IgD-negative memory B cell (primary cell): ENCODE results near the gene CIROP. TPM values are rescaled to one million over a fixed set of nuclear protein-coding genes. Genes with fewer than 3 reads are reported as not detected.

Source experiments
- H3K27ac Mint-ChIP-seq, 3 donors: one replicate each; pipeline ENCODE4 v1.8.0; 2020 to 2022; ENCODE audit warnings: mild to moderate bottlenecking in 3 of 3, mixed read lengths in 3 of 3, moderate library complexity in 1 of 3
- H3K27me3 Mint-ChIP-seq: one replicate; pipeline ENCODE4 v1.8.0; 2021; ENCODE audit warnings: mixed read lengths
- H3K36me3 Mint-ChIP-seq: one replicate; pipeline ENCODE4 v1.8.0; 2020; ENCODE audit warnings: mild to moderate bottlenecking, mixed read lengths
- H3K4me1 Mint-ChIP-seq, 3 donors: one replicate each; pipeline ENCODE4 v1.8.0; 2020 to 2022; ENCODE audit warnings: mixed read lengths in 3 of 3, mild to moderate bottlenecking in 1 of 3
- H3K4me3 Mint-ChIP-seq, 4 donors: one replicate each; pipeline ENCODE4 v1.8.0; 2020 to 2022; ENCODE audit warnings: mild to moderate bottlenecking in 4 of 4, mixed read lengths in 4 of 4, moderate library complexity in 3 of 4
- H3K9me3 Mint-ChIP-seq, 3 donors: one replicate each; pipeline ENCODE4 v1.8.0; 2020 to 2021; ENCODE audit warnings: mixed read lengths in 3 of 3, mild to moderate bottlenecking in 1 of 3
- polyA plus RNA-seq: library from polyadenylated mRNA; unstranded; fragments of 300-500 nt; fragmentation: Illumina TruSeq; gene quantifications from one replicate; pipeline ENCODE4 v1.2.3, GENCODE V29; 2021

Gene CIROP
- polyA plus RNA-seq, 1 donor from 2014 or later, result not detected

GRCh38 chr14:23063601-23064000 lies 41.2 kb downstream of the CIROP start:
- peaks cover 5% of the 10 kb centered on the region for H3K36me3 Mint-ChIP-seq

DNA sequence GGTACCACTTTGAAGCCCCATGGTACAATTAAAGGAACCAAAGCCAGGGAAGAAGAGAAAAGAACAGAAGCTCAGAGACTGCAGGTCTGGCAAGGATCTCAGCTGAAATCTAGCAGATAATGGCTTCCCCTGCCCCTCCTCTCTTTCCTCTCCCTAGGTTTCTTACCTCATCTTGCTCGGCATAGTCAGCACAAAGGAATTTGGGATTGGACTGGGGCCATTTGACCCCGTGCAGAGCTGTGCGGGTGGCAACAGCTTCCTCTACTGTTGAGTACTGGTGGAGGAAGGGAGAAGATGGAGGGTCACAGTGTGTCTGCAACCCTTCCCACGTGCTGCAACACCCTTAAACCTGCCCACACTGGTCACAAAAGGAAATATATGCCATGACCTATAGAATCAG lies 42.8 kb downstream of the CIROP start:
- no peaks in the 10 kb centered on the region for H3K9me3 Mint-ChIP-seq
- H3K36me3 Mint-ChIP-seq, result peaks cover 7% of the 10 kb centered on the region
- H3K4me1 Mint-ChIP-seq, result peaks cover 3 to 5% (median 4%) of the 10 kb centered on the region in 3 donors
- H3K27ac Mint-ChIP-seq, result no peak overlapping the region
- no peaks in the 10 kb centered on the region for H3K27me3 Mint-ChIP-seq
- no peak overlapping the region for H3K4me3 Mint-ChIP-seq

More at GRCh38 chr14:23063601-23064000, 41.2 kb downstream of the CIROP start:
- no peaks in the 10 kb centered on the region for H3K9me3 Mint-ChIP-seq
- H3K27me3 Mint-ChIP-seq, result no peaks in the 10 kb centered on the region
- peaks cover under 1 to 3% (median 1%) of the 10 kb centered on the region in 3 donors for H3K4me1 Mint-ChIP-seq
- peak overlapping the region in 2 of 3 donors; percentile 59 to 67 for H3K27ac Mint-ChIP-seq
- peak overlapping the region in 1 of 4 donors; percentile 6 for H3K4me3 Mint-ChIP-seq

DNA sequence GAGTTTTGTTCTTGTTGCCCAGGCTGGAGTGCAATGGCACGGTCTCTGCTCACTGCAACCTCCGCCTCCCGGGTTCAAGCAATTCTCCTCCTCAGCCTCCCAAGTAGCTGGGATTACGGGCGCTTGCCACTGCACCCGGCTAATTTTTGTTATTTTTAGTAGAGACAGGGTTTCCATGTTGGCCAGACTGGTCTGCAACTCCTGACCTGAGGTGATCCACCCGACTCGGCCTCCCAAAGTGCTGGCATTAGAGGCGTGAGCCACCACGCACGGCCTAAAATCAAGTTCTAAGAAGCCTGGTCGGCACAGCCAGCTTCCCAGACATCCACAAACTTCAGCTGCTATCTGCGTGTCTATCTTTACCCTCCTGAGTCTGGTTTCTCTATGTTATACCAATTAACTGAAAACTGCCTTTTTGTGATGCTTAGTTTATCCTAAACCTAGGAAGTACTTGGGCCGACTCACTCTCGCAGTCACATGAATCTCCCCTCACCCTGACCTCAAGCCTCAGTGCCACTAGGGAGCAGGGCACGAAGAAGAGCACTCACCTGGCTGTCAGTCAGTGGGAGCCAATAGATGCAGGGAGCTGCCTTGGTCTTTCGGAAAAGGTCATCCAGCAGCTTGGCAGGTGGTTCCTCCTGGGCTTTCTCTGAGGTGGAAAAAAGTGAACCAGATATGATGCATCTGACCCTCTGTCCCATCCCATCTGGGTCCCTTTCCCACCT lies 44.1 kb downstream of the CIROP start:
- peaks cover 5 to 13% (median 8%) of the 10 kb centered on the region in 3 donors for H3K4me1 Mint-ChIP-seq
- no peak overlapping the region for H3K4me3 Mint-ChIP-seq
- H3K9me3 Mint-ChIP-seq, result no peaks in the 10 kb centered on the region
- no peak overlapping the region for H3K27ac Mint-ChIP-seq
- peaks cover 4% of the 10 kb centered on the region for H3K27me3 Mint-ChIP-seq
- H3K36me3 Mint-ChIP-seq, result peaks cover 5% of the 10 kb centered on the region

DNA sequence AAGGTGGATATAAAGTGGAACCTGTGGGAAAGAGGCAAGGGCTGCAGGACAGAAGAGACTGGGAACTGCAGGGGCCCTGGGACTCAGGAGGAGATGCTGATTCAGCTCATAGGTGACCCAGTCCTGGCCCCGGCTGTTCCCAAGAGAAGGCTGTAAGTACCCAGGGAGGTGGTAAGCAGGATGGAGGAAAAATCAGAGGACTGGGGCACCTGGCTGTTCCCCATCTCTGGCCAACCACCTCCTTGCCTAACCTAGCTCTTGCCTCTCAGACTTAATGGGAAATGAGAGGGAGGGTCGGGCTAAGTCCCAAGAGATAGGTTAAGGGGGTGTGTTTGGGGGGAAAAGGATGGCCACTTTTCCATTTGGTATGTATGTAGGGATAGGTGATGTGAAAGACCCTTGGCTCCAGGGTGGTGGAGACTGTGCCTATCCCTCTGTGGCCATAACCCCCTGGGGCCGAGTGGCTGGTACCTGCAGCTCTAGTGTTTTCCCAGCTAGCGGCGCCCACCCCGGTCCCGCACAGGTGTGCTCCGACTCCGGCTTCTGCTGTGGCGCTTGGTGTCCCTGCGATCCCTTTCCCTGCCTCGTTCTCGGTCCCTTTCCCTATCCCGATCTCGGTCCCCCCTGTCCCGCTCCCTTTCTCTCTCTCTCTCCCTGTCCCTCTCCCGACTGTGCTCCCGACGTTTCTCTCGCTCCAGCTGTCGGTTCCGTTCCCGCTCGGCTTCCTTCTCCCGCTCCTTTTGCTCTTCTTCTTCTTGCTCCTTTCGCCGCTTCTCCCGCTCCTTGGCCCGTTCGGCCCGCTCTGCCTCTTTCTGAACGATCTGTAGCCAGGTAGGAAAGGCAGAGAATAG lies 45.9 kb downstream of the CIROP start:
- Mint-ChIP-seq H3K36me3 (peaks cover 5% of the 10 kb centered on the region), H3K4me3 (peak overlapping the region in 1 of 4 donors; percentile 38), H3K9me3 (no peaks in the 10 kb centered on the region), H3K27me3 (peaks cover 5% of the 10 kb centered on the region), H3K27ac (peak overlapping the region in 1 of 3 donors; percentile 95), H3K4me1 (peaks cover 5 to 13% (median 8%) of the 10 kb centered on the region in 3 donors)

- peaks cover 5% of the 10 kb centered on the region for H3K27me3 Mint-ChIP-seq
- peaks cover 5 to 13% (median 8%) of the 10 kb centered on the region in 3 donors for H3K4me1 Mint-ChIP-seq
- peaks cover 5% of the 10 kb centered on the region for H3K36me3 Mint-ChIP-seq
- peak overlapping the region; percentile 78 to 96 (median 91) for H3K4me3 Mint-ChIP-seq
- H3K9me3 Mint-ChIP-seq, result no peaks in the 10 kb centered on the region
- H3K27ac Mint-ChIP-seq, result peak overlapping the region in 2 of 3 donors; percentile 69 to 83
These were observed 46.8 kb downstream of the CIROP start for GRCh38 chr14:23057757-23058653.

DNA sequence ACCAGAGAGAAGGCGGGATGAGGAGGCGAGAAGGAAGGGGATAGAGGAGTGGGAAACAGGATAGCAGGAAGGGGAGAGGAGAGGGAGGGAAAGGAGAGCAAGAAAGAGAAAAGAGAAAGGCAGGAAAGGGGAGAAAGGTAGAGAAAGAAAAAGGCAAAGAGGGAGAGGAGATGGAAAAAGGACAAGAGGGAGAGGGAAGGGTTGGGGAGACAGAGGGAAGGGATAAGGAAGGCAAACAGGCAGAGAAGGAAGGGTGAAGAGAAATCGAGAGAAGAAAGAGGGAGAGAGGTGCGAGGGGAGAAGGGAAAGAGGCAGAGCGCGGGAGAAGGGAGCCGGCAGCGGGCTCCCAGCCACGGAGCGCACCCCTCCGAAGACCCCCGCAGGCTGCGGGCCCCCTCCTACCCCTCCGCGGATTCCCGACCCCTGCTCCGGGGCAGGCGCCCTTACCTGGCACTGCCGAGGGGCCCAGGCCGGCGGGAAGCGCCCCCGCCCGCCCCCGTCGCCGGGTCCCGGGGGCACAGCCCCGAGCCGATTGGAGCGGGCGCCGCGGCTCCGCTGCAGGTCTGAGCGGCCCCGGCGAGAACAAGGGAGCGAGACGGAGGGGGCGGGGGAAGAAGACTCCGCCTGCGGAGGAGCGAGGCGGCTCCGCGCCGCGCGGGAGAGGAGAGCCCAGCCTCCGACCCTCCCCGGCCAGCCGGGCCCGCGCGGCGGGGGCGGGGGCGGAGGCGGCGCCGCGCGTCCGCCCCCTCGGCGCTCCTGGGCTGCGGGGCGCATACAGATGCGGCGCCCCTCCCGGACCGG lies 47.6 kb downstream of the CIROP start, which contains the start of gene CDH24:
Gene CDH24, minus strand, starts transcription at position 565 of the 801 bp plus-strand sequence. CDS start 1,787 bp downstream, outside the sequence.
- Mint-ChIP-seq H3K27ac (peak within 1 kb of the TSS; percentile 13 to 92 (median 83)), H3K4me1 (peaks cover 5 to 13% (median 8%) of the 10 kb centered on the region in 3 donors), H3K9me3 (no peaks in the 10 kb centered on the region), H3K36me3 (peaks cover 5% of the 10 kb centered on the region), H3K27me3 (peaks cover 5% of the 10 kb centered on the region), H3K4me3 (peak within 1 kb of the TSS; percentile 78 to 96 (median 91))

DNA sequence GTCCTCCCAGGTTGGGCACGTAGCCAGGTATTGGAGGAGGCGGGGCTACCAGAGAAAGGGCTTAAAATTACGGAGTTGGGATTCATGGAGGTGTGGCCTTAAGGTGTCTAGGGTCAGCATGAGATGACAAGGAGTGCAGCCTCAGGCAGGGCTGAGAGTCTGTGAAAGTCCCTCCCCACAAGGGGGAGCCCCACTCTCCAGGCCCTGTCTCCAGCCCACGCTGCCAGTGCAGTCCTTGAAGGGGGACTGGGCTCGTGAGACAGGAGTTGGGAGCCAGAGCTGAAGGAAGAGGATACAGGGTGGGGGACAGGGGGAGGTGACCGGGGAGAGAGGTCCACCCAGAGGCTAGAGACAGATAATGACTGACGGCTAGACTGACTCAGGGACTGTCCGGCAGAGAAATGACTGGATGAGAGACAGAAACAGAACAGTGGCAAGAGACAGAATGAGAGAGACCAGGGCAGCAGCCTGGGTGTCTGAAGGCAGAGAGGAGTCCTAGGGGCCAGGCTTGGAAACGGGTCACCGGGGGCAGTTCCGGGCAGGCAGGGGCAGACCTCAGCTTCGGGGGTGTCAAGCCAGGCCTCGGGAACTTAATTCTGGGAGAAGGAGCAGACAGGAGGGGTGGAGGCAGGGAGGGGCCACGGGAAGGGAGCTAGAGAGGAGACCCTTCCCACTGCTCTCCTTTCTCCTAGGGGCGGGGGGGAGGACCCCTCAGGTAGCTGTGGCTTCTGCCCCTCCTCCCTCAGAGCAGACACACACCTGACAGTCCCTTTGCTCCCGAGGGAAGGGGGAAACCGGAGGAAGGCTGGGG lies 48.4 kb downstream of the CIROP start:
- Mint-ChIP-seq H3K36me3 (peaks cover 5% of the 10 kb centered on the region), H3K27ac (peak overlapping the region in 2 of 3 donors; percentile 13 to 92), H3K4me3 (peak overlapping the region; percentile 57 to 95 (median 86)), H3K4me1 (peaks cover 5 to 13% (median 8%) of the 10 kb centered on the region in 3 donors), H3K27me3 (peaks cover 5% of the 10 kb centered on the region), H3K9me3 (no peaks in the 10 kb centered on the region)

GRCh38 chr14:23055621-23056144 lies 49.1 kb downstream of the CIROP start:
- H3K36me3 Mint-ChIP-seq, result peaks cover 5% of the 10 kb centered on the region
- peaks cover 5 to 13% (median 8%) of the 10 kb centered on the region in 3 donors for H3K4me1 Mint-ChIP-seq
- H3K27me3 Mint-ChIP-seq, result peaks cover 5% of the 10 kb centered on the region
- H3K9me3 Mint-ChIP-seq, result no peaks in the 10 kb centered on the region
- no peak overlapping the region for H3K27ac Mint-ChIP-seq
- H3K4me3 Mint-ChIP-seq, result peak overlapping the region in 2 of 4 donors; percentile 91 to 95

DNA sequence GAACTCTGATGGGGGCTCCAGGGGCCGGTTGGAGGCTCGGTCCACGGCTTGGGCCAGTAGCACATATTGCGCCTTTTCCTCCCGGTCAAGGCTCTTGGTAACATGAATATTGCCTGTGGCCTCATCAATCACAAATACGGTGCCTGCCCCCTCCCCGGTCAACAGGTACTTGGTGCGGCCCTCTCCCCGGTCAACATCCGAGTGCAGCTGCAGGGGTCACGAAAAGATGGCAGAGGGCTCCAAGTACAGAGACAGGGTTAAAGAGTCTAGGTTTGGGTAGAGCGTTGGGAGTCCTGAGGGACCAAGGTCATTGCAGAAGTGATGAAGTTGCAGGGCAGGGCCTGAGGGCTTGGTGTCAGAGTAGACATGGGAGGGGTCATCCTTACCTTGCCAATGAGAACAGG lies 49.6 kb downstream of the CIROP start:
- Mint-ChIP-seq H3K9me3 (no peaks in the 10 kb centered on the region), H3K4me3 (peak overlapping the region in 1 of 4 donors; percentile 18), H3K27me3 (peaks cover 5% of the 10 kb centered on the region), H3K27ac (no peak overlapping the region), H3K36me3 (peaks cover 5% of the 10 kb centered on the region), H3K4me1 (peaks cover 5 to 13% (median 8%) of the 10 kb centered on the region in 3 donors)

DNA sequence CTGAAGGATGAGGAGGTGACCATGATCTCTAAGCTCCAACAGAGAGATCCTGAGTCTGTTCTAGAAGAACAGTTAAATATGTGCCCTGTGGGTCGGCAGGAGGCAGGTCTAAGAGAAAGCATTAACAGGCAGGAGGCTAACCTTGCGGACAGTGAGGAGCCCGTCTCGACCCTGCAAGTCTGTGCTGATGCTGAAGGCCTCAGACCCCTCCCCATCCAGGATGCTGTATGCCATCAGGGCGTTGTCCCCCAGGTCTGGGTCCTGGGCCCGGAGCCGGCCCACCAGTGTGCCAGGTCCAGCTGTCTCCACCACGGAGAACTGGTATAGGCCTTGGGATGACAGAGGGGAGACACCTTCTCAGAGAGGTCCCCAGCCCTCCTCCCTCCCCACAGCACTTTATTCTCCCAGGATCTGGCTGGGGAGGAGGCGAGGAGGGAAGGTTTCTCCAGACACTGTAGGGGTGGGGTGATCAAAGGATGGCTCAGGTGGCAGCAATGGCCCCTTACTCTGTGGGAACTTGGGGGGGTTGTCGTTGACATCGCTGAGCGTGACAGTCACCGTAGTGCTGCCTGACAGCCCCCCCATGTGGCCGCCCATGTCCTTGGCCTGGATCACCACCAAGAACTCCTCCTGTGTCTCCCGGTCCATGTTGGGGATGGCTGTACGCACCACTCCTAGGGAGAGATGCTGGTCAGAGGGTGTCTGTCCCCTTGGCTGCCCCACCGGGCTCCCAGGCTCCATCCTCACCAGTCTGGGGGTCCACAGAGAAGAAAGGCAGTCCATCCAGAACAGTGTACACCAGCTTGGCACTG lies 50.6 kb downstream of the CIROP start:
- H3K27ac Mint-ChIP-seq, result peak overlapping the region in 1 of 3 donors; percentile 48
- peaks cover 3% of the 10 kb centered on the region for H3K36me3 Mint-ChIP-seq
- H3K4me3 Mint-ChIP-seq, result peak overlapping the region in 2 of 4 donors; percentile 35 to 44
- H3K9me3 Mint-ChIP-seq, result no peaks in the 10 kb centered on the region
- peaks cover 5 to 13% (median 8%) of the 10 kb centered on the region in 3 donors for H3K4me1 Mint-ChIP-seq
- peaks cover 5% of the 10 kb centered on the region for H3K27me3 Mint-ChIP-seq

- peak overlapping the region in 1 of 4 donors; percentile 35 for H3K4me3 Mint-ChIP-seq
- H3K4me1 Mint-ChIP-seq, result peaks cover 5 to 13% (median 8%) of the 10 kb centered on the region in 3 donors
- H3K27ac Mint-ChIP-seq, result no peak overlapping the region
- H3K36me3 Mint-ChIP-seq, result peaks cover 2% of the 10 kb centered on the region
- no peaks in the 10 kb centered on the region for H3K9me3 Mint-ChIP-seq
- peaks cover 5% of the 10 kb centered on the region for H3K27me3 Mint-ChIP-seq
These were observed 51.4 kb downstream of the CIROP start for GRCh38 chr14:23053426-23053825.

GRCh38 chr14:23052671-23053070 lies 52.1 kb downstream of the CIROP start:
- Mint-ChIP-seq H3K27ac (peak overlapping the region in 1 of 3 donors; percentile 76), H3K9me3 (no peaks in the 10 kb centered on the region), H3K27me3 (peaks cover 5% of the 10 kb centered on the region), H3K4me3 (no peak overlapping the region), H3K4me1 (peaks cover 0 to 9% (median 6%) of the 10 kb centered on the region in 3 donors), H3K36me3 (no peaks in the 10 kb centered on the region)
